Measurements from ENCODE around the gene CCDC186.

DNA sequence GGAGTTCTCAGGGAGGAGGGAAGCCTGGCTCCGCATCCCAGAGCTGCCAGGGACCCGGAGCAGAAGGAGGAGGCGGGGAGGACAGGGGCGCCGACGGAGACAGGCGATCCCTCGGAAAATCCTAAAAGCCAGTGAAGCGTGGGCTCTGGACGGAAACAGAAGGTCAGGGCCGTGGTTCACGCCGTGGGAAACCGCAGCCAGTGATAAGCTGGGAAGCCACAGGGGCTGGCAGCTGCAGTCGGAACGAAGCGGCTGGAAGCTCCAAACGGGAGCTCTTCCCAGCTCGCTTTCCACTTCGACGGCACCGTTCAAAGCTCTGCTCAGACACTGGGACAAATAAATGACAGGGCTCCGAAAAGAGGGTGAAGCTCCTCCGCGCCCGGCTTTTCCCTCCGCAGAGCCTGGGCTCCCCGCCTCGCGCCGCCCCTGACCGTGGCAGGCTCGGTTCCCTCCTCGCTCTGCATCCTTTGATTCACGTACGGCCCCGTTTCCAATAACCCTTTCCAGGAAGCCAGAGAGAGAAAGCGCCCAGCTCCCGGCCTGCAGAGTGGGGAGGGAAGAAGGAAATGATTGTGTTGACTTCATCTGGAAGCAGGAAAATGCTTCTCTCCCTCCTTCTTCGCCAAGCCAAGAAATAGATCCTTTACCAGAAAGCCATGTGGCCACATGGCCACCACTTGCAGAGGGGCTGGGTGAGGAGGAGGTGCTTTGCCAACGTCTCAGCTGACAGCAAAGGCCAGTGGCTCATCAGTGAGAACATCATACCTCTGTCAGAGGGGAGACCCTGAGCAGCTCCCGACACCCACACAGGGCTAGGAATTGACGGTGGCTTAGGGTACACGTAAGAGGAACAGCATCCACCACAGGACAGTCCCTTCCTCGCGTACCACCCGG lies 72.9 kb downstream of the CCDC186 start:
- TF ChIP-seq IRF9 (CRISPR knock-in tag; IDR thresholded peaks at IDR 0.05; ENCODE audit: borderline replicate concordance) (no peak), STAG1 (CRISPR knock-in tag; IDR thresholded peaks at IDR 0.05) (no peak), SRSF1 (optimal IDR thresholded peaks at IDR 0.05; ENCODE audit: low read depth, low read length) (no peak), POLR2A (IDR thresholded peaks at IDR 0.05; ENCODE audit: insufficient read depth in 1 of 2, low read depth in 2 of 2, low read length in 2 of 2) (no peak), ETV6 (CRISPR knock-in tag; conservative IDR thresholded peaks at IDR 0.05) (no peak), TFDP1 (CRISPR knock-in tag; IDR thresholded peaks at IDR 0.05; ENCODE audit: borderline replicate concordance) (no peak), FOXK1 (CRISPR knock-in tag; IDR thresholded peaks at IDR 0.05; ENCODE audit: borderline replicate concordance, low read depth) (no peak), PCBP1 (IDR thresholded peaks at IDR 0.05; ENCODE audit: borderline replicate concordance, low read depth, low read length) (no peak), SMC3 (IDR thresholded peaks at IDR 0.05; ENCODE audit: low read length) (no peak), FOXP1 (IDR thresholded peaks at IDR 0.05) (no peak), FOXP1 (CRISPR knock-in tag; IDR thresholded peaks at IDR 0.05) (no peak), ZNF639 (CRISPR knock-in tag; conservative IDR thresholded peaks at IDR 0.05) (no peak), ATM (IDR thresholded peaks at IDR 0.05; ENCODE audit: borderline replicate concordance) (no peak)
- TF ChIP-seq, protein P1, sequence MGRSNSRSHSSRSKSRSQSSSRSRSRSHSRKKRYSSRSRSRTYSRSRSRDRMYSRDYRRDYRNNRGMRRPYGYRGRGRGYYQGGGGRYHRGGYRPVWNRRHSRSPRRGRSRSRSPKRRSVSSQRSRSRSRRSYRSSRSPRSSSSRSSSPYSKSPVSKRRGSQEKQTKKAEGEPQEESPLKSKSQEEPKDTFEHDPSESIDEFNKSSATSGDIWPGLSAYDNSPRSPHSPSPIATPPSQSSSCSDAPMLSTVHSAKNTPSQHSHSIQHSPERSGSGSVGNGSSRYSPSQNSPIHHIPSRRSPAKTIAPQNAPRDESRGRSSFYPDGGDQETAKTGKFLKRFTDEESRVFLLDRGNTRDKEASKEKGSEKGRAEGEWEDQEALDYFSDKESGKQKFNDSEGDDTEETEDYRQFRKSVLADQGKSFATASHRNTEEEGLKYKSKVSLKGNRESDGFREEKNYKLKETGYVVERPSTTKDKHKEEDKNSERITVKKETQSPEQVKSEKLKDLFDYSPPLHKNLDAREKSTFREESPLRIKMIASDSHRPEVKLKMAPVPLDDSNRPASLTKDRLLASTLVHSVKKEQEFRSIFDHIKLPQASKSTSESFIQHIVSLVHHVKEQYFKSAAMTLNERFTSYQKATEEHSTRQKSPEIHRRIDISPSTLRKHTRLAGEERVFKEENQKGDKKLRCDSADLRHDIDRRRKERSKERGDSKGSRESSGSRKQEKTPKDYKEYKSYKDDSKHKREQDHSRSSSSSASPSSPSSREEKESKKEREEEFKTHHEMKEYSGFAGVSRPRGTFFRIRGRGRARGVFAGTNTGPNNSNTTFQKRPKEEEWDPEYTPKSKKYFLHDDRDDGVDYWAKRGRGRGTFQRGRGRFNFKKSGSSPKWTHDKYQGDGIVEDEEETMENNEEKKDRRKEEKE (IDR thresholded peaks at IDR 0.05), result no peak

All from HepG2 (cell line).